Cardiac septum (tissue), 1 donor: ENCODE data around the gene TMEM120B. TPM values are rescaled to one million over a fixed set of nuclear protein-coding genes. Genes with fewer than 3 reads are reported as not detected.
A peak's percentile ranks its signal among the peaks of the same experiment; 100 is the strongest.
"Not testable (repeated sequence)": the region's sequence is repeated elsewhere in the genome, so short reads cannot be mapped to it uniquely, and the experiment has no call there.

Experiments used
- DNase-seq: peaks from one replicate; pipeline ENCODE4 v3.0.0-alpha.2; 2020; ENCODE audit warnings: low spot score
- intact Hi-C: fragments of 100-400 bp; cut with DNase I; formaldehyde crosslinking; loops from one replicate; pipeline ENCODE4 v1.14.0; 2022
- long read RNA-seq: library from polyadenylated mRNA; unstranded; transcript quantifications from one replicate; pipeline ENCODE4 v2.0.0, GENCODE V29; 2021
- total RNA-seq: library from RNA; stranded (reverse); fragmentation: NEBNext Ultra II Directional; extraction: Animal tissue kit (Norgen Biotek cat#: 25700); gene quantifications from one replicate; pipeline ENCODE4 v1.2.1, GENCODE V29; 2021
- donor health status: DM: no; HTN: no; CAD: no.

TMEM120B gene
- total RNA-seq = 6.2 TPM
- long read RNA-seq, full-length matches to known transcripts = 5 of 18 reads
- long read RNA-seq, partial matches to known transcripts = 3 of 18 reads
- long read RNA-seq, other reads (novel, unspliced or antisense) = 10 of 18 reads

DNA sequence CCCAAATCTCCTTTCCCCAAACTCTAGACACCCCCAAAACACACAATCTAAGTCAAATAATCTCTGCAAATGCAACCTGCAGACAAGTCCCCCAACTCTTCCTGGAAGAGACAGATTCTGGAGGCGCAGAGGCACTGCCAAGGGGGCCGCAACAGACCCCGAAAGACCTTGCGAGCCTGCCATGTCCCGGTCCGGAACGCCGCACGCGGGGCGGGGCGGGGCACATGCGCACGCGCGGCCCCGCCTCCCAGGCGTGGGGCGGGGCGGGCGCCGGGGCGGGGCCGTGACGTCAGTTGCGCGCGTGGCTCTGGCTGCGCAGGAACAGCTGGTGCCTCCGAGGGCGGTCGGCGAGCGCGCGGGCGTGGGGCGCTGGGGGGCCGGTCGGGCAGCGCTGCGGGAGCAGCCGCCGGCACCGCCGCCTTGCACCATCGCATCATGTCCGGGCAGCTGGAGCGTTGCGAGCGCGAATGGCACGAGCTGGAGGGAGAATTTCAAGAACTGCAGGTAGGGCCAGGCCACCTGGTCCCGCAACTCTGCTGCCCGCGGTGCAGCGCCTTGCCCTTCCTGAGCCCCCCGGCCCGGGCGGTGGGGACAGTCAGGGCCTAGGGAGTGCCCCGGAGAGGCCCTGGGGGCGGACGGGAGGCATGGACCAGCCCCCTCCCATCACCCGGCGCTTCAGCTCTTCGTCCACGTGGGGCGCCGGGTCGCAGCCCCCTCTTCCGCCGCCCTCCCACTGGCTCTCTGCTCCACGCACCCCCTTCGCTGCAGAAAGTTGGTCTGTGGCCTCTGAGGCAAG, at the start of gene TMEM120B:
TMEM120B (plus strand) TSS at position 292 of the 796 bp plus-strand sequence; CDS start at position 436, 144 bp downstream.
- DNase-seq = peak; percentile 96
- intact Hi-C loops = loop anchor here (5.0 kb wide), 1 partner anchor 40 kb away; no protein-coding TSS in a partner anchor

DNA sequence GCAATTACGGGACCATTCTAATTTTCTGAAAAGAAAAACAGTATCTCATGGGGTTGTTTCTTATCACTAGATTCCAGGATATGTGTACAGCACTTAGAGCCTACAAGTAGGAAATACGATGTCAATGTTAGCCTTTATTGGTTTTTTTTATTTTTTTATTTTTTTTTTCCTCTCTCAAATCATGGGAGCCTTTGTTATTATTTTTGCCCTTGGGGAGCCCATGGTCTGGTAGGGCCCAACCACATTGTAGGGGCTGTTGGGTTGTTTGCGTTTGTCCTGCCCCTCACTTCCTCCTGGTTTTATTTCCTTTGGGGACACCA, 49.0 kb upstream of the TMEM120B start:
- intact Hi-C loops = no loop called here
- DNase-seq = no peak

DNA sequence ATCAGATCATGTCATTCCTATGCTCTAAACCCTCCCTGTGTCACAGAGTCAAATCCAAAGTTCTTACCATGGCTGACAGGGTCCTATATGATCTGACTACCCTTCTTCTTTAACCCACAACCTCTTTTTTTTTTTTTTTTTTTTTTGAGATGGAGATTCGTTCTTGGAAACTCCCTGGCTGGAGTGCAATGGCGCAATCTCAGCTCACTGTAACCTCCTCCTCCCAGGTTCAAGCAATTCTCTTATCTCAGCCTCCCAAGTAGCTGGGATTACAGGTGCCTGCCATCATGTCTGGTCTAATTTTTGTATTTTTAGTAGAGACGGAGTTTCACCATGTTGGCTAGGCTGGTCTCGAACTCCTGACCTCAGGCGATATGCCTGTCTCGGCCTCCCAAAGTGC, 45.7 kb upstream of the TMEM120B start:
- DNase-seq = not testable (repeated sequence)
- intact Hi-C loops = loop anchor here (5.0 kb wide), 1 partner anchor 115 kb away; no protein-coding TSS in a partner anchor

DNA sequence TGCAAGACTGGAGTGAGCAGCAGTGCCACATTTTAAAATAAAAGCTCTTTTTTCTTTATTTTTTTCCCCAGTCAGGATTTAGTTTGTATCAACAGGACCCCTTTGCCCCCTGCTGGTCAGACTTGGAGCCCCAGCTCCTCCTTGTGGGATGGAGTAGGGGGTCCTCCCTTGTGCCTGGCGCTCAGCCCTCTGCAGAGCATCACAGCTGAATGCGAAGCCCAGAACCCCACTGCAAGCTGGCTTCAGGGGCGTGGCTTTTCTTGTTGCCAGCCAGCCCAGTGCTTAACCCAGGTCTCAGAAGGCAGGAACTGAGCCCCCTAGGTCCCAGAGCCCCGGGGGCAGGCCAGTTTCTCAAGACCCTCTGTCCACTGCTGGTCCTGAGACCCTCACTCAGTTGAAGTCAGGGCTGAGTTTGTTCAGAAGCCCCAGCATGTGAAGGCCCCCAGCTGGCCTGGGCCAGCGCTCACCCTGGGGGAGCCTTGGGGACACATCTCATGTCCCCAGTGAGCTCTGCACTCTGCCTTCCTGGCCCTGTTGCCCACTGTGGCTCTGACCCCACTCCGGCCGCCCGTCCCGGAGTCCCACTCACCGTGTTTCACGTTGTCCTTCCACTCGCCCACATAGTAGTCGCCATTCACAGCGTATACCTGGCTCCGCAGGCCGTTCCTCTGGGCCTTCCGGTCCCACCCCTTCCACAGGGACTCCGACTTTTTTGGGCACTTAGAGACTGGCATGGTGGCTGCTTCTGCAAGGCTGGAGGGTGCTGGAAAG, 43.6 kb upstream of the TMEM120B start:
- intact Hi-C loops = loop anchor here (5.0 kb wide), 1 partner anchor 117 kb away; no protein-coding TSS in a partner anchor
- no peak for DNase-seq

DNA sequence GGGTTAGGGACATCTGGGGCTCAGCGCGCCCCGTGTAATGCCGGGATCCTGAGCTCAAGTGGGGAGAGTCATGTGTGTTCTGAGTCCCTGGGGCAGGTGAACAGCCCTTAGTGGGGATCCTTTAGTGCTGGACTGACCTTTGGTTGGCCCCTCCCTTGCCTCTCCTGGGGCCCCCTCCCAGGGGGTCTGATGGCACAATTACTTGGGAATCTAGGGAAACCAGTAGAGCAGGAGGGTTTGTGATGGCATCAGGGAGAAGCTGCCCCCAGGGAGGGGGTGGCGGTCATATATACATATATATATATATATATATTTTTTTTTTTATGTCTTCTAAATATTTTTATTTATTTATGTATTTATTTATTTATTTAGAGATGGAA, 43.0 kb upstream of the TMEM120B start, which contains the start of gene MORN3:
MORN3 (minus strand) TSS at position 134 of the 380 bp plus-strand sequence. CDS start 171 bp downstream, outside the sequence.
- DNase-seq = no peak
- intact Hi-C loops = loop anchor here (5.0 kb wide), 1 partner anchor 117 kb away; no protein-coding TSS in a partner anchor

DNA sequence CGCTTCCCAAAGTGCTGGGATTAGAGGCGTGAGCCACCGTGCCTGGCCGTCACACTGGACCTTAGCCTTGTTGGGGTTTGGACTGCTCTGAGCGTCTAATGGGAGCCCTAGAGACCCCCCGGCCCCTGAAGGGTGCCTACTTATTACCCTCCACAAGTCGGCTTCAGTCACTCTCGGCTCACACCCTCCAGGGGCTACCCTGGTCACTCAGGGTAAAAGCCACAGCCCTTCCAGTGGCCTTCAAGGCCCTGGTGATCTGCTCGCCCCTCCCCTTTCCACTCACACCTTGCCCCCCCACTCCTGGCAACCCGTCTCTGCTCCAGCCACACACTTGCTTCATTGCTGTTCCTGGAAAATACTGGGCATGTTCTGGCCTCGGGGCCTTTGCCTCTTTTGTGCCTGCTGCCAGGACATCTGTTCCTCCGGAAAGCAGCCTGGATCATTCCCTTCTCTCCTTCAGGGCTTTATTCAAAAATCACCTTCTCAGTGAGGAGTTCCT, 39.5 kb upstream of the TMEM120B start:
- DNase-seq = no peak
- intact Hi-C loops = no loop called here

DNA sequence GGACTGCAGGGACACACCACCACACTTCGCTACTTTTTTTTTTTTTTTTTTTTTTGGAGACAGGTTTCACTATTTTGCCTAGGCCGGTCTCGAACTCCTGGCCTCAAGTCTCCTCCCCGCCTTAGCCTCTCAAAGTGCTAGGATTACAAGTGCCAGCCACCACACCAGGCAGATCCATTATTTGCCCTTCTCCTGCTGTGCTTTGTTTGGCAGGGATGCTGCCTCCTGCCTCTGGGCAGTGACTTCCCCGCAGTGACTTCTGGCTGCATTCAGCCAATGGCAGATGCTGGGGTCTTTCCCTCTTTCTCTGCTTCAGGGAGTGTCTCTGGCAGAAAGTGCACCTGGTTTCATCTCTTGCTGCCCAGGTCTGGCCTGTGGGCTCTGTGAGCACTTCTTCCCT, 36.4 kb upstream of the TMEM120B start:
- DNase-seq = no peak
- intact Hi-C loops = no loop called here

DNA sequence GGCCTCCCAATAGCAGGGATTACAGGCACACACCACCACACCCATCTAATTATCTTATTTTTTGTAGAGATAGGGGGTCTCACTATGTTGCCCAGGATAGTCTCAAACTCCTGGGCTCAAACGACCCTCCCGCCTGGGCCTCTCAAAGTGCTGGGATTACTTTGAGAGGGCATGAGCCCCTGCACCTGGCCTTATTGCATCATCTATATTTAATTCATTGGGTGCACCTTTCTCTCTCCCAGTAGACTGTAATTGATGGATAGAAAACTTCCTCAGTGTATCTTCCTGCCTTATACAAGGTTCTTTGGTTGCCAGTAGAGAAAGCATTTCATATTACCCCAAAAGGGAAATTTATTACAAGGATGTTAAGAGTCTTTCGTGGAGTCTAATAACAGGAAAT, 34.2 kb upstream of the TMEM120B start:
- intact Hi-C loops = no loop called here
- DNase-seq = no peak

DNA sequence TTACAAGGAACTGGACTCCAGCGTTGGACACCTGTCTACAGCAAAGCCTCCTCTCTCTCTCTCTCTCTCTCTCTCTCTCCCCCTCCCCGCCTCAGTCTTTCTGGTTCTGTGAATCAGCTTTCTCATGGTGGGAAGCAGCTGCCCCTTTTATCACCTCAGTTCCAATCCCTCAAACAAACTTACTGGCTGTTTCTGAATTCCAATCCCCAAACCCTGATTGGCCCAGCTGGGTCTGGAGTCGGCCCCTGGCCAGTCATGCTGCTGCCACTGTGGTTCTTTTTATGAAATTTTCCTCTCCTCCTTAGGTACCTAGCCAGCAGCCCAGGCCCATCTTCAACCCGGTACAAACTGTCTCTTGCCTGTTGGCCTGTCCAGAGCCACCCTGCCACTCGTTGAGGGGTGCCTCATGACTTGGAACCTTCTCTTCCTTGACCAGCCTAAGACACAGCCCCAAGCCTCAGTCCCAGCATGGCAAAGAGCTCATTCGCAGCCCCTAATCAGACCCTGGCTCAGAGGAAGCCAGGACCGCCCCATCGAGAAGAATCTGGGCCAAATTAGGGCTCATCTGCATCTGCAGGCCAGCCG, 33.7 kb upstream of the TMEM120B start:
- DNase-seq = no peak
- intact Hi-C loops = no loop called here

DNA sequence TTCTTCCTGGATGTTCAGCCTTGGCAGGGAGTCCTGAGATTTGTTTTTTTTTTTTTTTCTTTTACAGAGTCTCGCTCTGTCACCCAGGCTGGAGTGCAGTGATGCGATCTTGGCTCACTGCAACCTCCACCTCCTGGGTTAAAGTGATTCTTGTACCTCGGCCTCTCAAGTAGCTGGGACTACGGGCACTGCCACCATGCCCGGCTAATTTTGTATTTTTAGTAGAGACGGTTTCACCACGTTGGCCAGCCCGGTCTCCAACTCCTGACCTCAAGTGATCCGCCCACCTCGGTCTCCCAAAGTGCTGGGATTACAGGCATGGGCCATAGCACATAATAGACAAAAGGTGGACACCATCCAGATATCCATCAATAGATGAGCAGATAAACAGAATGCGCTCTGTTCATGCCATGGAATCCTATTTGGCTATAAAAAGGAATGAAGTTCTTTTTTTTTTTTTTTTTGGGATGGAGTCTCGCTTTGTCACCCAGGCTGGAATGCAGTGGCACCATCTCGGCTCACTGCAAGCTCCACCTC, 32.8 kb upstream of the TMEM120B start:
- intact Hi-C loops = loop anchor here (5.0 kb wide), 1 partner anchor 52 kb away; the partner anchor contains the start of gene ORAI1
- not testable (repeated sequence) for DNase-seq

DNA sequence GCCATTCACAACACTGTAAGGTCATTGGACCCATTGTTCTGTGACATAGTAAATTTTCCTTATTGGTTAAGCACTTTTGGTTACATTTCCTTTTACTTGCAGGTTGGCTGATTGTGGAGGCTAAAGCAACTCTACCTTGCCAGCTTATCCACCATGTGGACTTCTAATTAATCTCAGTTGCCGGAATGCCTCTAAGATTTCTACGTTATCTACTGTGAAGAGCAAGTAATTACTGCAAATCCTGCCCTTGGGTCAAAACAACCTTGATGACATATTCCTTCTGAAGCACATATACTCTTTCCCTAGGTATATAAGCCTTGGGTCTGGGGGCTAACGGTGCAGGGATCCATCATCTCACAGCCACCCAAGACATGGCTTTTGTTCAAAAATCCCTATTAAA, 23.6 kb upstream of the TMEM120B start:
- no peak for DNase-seq
- intact Hi-C loops = loop anchor here (5.0 kb wide), 1 partner anchor 152 kb away; no protein-coding TSS in a partner anchor

DNA sequence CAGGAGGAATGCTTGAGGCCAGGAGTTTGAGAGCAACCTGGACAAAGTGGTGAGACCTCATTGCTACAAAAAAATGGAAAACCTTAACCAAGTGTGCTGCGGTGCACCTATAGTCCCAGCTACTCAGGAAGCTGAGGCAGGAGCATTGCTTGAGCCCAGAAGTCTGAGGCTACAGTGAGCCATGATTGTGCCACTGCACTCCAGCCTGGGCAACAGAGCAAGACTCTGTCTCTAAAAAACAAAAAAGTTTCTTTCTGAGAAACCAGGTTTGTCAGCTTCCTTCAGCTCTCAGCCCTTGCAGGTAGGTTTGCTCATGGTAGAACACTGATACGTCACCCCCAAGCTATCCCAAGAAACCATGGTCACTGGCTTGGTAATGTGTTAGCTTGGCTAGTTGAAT, 23.1 kb upstream of the TMEM120B start:
- DNase-seq = no peak
- intact Hi-C loops = loop anchor here (5.0 kb wide), 1 partner anchor 152 kb away; no protein-coding TSS in a partner anchor

DNA sequence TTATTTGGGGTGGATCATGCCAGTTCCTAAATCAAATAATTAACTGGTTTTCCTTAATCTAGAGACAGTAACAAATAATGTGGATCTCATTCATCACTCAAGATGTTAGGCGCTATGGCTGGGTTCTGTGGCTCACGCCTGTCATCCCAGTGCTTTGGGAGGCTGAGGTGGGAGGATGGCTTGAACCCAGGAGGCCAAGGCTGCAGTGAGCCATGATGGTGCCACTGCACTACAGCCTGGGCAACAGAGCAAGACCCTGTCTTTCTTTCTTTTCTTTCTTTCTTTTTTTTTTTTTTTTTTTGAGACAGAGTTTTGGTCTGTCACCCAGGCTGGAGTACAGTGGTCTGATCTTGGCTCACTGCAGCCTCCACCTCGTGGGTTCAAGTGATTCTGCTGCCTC, 19.8 kb upstream of the TMEM120B start:
- intact Hi-C loops, DNase-seq: not testable (repeated sequence)

DNA sequence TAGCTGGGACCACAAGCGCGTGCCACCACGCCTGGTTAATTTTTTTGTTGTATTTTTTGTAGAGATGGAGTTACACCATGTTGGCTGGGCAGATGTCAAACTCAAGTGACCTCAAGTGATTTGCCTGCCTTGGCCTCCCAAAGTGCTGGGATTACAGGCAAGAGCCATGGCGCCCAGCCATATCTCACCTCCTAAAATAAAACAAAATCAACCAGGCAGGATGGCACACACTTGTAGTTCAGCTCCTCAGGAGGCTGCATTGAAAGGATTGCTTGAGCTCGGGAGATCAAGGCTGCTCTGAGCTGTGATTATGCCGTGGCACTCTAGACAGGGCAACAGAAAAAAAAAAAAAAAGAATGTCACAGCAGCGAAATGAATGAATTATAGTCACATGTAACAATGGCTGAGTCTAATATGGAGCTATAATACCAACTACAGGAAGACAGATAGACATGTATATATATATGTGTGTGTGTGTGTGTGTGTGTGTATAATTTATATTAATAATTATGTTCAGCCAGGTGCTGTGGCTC, 19.3 kb upstream of the TMEM120B start:
- no peak for DNase-seq
- intact Hi-C loops = no loop called here

DNA sequence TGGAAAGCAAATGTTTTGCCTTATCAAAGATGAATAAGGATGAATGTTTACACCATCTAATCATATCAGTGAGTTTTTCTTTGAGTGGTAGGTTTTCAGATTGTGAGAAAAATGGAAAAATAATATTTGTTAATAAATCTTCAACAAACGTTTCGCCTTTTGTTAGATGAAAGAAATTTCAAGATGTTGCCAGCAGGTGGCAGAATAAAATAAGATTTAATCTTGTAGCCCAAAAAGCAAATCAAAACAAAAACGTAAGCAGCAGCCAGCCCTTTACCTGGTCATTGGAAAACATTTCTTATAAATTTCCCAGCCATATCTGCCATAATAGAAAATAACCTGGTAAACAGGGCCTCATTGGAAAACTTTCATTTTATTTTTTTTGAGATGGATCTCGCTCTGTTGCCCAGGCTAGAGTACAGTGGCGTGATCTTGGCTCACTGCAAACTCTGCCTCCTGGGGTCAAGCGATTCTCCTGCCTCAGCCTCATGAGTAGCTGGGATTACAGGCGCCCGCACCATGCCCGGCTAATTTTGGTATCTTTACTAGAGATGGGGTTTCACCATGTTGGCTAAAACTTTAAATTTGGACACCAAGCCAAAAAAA, 15.4 kb upstream of the TMEM120B start:
- DNase-seq = no peak
- intact Hi-C loops = loop anchor here (1.0 to 5.0 kb wide), 3 partner anchors 76 to 190 kb away; partner anchors contain the start of gene PSMD9

DNA sequence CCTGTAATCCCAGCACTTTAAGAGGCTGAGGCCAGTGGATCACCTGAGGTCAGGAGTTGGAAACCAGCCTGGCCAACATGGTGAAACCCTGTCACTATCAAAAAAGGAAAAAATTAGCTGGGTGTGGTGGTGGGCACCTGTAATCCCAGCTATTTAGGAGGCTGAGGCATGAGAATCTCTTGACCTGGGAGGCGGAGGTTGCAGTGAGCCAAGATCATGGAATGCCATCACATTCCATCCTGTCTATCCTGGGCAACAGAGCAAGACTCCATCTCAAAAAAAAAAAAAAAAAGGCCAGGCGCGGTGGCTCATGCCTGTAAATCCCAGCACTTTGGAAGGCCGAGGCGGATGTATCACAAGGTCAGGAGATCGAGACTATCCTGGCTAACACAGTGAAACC, 14.7 kb upstream of the TMEM120B start:
- intact Hi-C loops = loop anchor here (1.0 to 5.0 kb wide), 3 partner anchors 75 to 189 kb away; partner anchors contain the start of gene PSMD9
- DNase-seq = not testable (repeated sequence)

DNA sequence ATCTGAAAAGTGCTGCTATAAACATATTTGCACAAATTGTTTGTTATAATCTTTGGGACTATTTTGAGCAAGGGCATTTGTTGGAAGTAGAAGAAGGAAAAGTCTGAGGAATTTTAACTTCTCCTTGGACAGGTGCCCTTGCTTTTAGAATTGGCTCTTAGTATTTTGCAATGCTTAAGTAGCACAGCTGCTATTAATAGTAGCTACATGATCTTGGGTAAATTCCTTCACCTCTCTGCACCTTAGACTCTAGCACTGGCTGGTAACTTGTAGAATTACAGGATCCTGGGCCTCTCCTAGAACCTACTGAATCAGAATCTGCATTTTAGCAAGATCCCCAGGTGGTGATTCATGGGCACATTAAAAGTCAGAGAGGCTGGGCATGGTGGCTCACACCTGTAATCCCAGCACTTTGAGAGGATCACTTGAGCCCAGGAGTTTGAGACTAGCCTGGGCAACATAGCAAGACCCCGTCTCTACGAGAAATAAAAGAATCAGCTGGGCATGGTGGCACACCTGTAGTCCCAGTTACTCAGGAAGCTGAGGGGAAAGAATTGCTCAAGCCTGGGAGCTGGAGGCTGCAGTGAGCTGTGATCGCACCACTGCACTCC, 10.8 kb upstream of the TMEM120B start:
- intact Hi-C loops = no loop called here
- DNase-seq = no peak

DNA sequence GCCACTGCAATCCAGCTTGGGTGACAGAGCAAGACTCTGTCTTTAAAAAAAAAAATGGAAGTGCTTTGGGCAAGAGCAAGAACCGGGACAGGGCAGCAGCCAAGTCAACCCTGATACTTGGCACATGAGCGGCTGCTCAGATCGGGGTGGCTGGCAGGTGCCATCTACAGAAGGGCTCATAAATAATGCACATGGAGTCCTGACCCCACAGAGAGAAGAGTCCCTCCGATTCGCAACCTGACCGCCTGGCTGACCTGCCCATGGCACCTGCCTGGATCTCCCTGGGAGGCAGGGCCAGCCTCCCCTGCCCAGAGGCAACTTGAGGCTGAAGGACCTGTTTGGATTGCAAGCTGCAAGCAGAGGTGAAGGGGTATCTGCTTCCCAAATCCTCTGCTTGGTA, 9.6 kb upstream of the TMEM120B start:
- DNase-seq = no peak
- intact Hi-C loops = no loop called here
